Smooth muscle cell (in vitro differentiated cells): Measurements from ENCODE around the gene CKM. TPM values are rescaled to one million over a fixed set of nuclear protein-coding genes. Genes with fewer than 3 reads are reported as not detected.
A peak's percentile ranks its signal among the peaks of the same experiment; 100 is the strongest.
"Not testable (repeated sequence)": the region's sequence is repeated elsewhere in the genome, so short reads cannot be mapped to it uniquely, and the experiment has no call there.

Source experiments
- DNase-seq: peaks from one replicate; lab custom pipeline; 2025; ENCODE audit not compliant: unreplicated experiment; lab: John Stamatoyannopoulos, UW
- H2AFZ ChIP-seq: fragments of 200-600 bp; sonication (generic); 2 replicates; pipeline ENCODE4 v1.6.0; 2016; ENCODE audit warnings: antibody characterized with exemption, low read depth, mild to moderate bottlenecking
- H3F3A ChIP-seq: fragments of 200-600 bp; sonication (generic); 2 replicates; pipeline ENCODE4 v1.6.0; 2017; ENCODE audit warnings: antibody characterized with exemption, low read depth
- H3K27ac ChIP-seq: fragments of 200-600 bp; sonication (generic); 2 replicates; pipeline ENCODE4 v1.5.1; 2016; ENCODE audit warnings: low read depth, mild to moderate bottlenecking
- H3K27me3 ChIP-seq: fragments of 200-600 bp; sonication (generic); 2 replicates; pipeline ENCODE4 v1.6.1; 2016; ENCODE audit warnings: low read depth, mild to moderate bottlenecking
- H3K36me3 ChIP-seq: fragments of 200-600 bp; sonication (generic); 2 replicates; pipeline ENCODE4 v1.5.1; 2016; ENCODE audit warnings: low read depth
- H3K4me1 ChIP-seq: fragments of 200-600 bp; sonication (generic); 2 replicates; pipeline ENCODE4 v1.5.1; 2016; ENCODE audit warnings: low read depth
- H3K4me2 ChIP-seq: fragments of 200-600 bp; sonication (generic); 2 replicates; pipeline ENCODE4 v1.6.0; 2016; ENCODE audit warnings: mild to moderate bottlenecking
- H3K4me3 ChIP-seq: fragments of 200-600 bp; sonication (generic); 2 replicates; pipeline ENCODE4 v1.5.1; 2016; ENCODE audit warnings: mild to moderate bottlenecking
- H3K79me2 ChIP-seq: fragments of 200-600 bp; sonication (generic); 2 replicates; pipeline ENCODE4 v1.6.0; 2016; ENCODE audit warnings: low read depth, mild to moderate bottlenecking
- H3K9ac ChIP-seq: fragments of 200-600 bp; sonication (generic); 2 replicates; pipeline ENCODE4 v1.6.0; 2016; ENCODE audit warnings: low read depth
- H3K9me3 ChIP-seq: fragments of 200-600 bp; sonication (generic); replicated peaks from 2 replicates; pipeline ENCODE4 v1.5.1; 2016; ENCODE audit warnings: low read depth
- H4K20me1 ChIP-seq: fragments of 200-600 bp; sonication (generic); 2 replicates; pipeline ENCODE4 v1.6.0; 2016; ENCODE audit warnings: low read depth
- WGBS: methylation state at CpG from one replicate; pipeline ENCODE4 v1.1.7; 2016; ENCODE audit warnings: low lambda C conversion rate; 5-methylcytosine and 5-hydroxymethylcytosine counted together
- polyA plus RNA-seq: library from polyadenylated mRNA; unstranded; fragments of >200 nt; fragmentation: Nextera tagmentation; extraction: Ambion mirVana; gene quantifications from 2 replicates; pipeline ENCODE4 v1.2.1, GENCODE V29; 2016
- total RNA-seq: library from RNA; depleted of rRNA; stranded (reverse); fragments of >200 nt; gene quantifications from 2 replicates; pipeline ENCODE4 v1.2.3, GENCODE V29; 2014
- TF ChIP-seq, protein P1 (sequence below): fragments of 200-600 bp; sonication (generic); IDR thresholded peaks from 2 replicates; pipeline ENCODE4 v1.5.1; 2017; ENCODE audit warnings: borderline replicate concordance, mild to moderate bottlenecking, antibody characterized with exemption; ENCODE audit not compliant: insufficient read depth, poor library complexity, severe bottlenecking

CKM gene
- total and polyA plus RNA-seq, 2 experiments from 2014 or later, result not detected

- H3K4me2 ChIP-seq, result peak within 1 kb of the TSS; percentile 84
- H3K9ac ChIP-seq, result no peak within 1 kb of the TSS
- H3K36me3 ChIP-seq, result no peaks in the 10 kb centered on the region
- H2AFZ ChIP-seq, result no peak within 1 kb of the TSS
- peaks cover 14% of the 10 kb centered on the region for H3K27me3 ChIP-seq
- no peaks in the 10 kb centered on the region for H3K79me2 ChIP-seq
- H3K4me1 ChIP-seq, result no peaks in the 10 kb centered on the region
- H3K27ac ChIP-seq, result no peak within 1 kb of the TSS
- no peaks in the 10 kb centered on the region for H3F3A ChIP-seq
- TF ChIP-seq, protein P1, sequence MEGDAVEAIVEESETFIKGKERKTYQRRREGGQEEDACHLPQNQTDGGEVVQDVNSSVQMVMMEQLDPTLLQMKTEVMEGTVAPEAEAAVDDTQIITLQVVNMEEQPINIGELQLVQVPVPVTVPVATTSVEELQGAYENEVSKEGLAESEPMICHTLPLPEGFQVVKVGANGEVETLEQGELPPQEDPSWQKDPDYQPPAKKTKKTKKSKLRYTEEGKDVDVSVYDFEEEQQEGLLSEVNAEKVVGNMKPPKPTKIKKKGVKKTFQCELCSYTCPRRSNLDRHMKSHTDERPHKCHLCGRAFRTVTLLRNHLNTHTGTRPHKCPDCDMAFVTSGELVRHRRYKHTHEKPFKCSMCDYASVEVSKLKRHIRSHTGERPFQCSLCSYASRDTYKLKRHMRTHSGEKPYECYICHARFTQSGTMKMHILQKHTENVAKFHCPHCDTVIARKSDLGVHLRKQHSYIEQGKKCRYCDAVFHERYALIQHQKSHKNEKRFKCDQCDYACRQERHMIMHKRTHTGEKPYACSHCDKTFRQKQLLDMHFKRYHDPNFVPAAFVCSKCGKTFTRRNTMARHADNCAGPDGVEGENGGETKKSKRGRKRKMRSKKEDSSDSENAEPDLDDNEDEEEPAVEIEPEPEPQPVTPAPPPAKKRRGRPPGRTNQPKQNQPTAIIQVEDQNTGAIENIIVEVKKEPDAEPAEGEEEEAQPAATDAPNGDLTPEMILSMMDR, result no peak
- no peak for DNase-seq
- H3K4me3 ChIP-seq, result peak within 1 kb of the TSS; percentile 51
- H4K20me1 ChIP-seq, result no peaks in the 10 kb centered on the region
- no peaks in the 10 kb centered on the region for H3K9me3 ChIP-seq
- 23% methylated on average over 30 of the region's 50 CpGs for WGBS
Measured at GRCh38 chr19:45340232-45340898, 17.7 kb upstream of the CKM start, which contains the start of gene KLC3. Gene KLC3 (plus strand): TSS chr19:45340750. CDS start chr19:45345542, 4,792 bp downstream.

DNA sequence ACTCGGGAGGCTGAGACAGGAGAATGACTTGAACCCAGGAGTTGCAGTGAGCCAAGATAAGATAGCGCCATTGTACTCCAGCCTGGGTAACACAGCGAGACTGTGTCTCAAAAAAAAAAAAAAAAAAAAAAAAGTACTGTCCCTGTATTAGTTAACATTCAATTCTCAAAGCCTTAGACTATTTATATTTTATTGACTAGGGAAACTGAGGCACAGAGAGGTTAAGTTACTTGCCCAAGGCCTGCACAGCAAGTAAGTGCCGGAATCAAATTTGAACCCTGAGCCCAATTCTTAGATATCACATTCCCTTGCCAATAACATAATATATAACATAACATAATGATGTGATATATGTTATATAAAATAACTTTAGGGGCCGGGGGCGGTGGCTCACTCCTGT lies 17.0 kb upstream of the CKM start:
- Histone ChIP-seq H3K9ac (no peak overlapping the region), H3K27ac (no peak overlapping the region), H3F3A (no peaks in the 10 kb centered on the region), H3K4me3 (no peak overlapping the region), H3K4me2 (no peak overlapping the region), H3K79me2 (no peaks in the 10 kb centered on the region), H3K27me3 (peaks cover 14% of the 10 kb centered on the region), H3K9me3 (no peaks in the 10 kb centered on the region), H4K20me1 (no peaks in the 10 kb centered on the region), H2AFZ (no peak overlapping the region), H3K4me1 (no peaks in the 10 kb centered on the region), H3K36me3 (no peaks in the 10 kb centered on the region)
- no peak for DNase-seq
- TF ChIP-seq, protein P1, result no peak
- 87% methylated on average over 5 of the region's 6 CpGs for WGBS

- Histone ChIP-seq H3K9ac (no peak overlapping the region), H3K27me3 (peaks cover 14% of the 10 kb centered on the region), H3K4me2 (no peak overlapping the region), H3K9me3 (no peaks in the 10 kb centered on the region), H2AFZ (no peak overlapping the region), H3K4me1 (no peaks in the 10 kb centered on the region), H4K20me1 (no peaks in the 10 kb centered on the region), H3K4me3 (no peak overlapping the region), H3F3A (no peaks in the 10 kb centered on the region), H3K36me3 (no peaks in the 10 kb centered on the region), H3K27ac (no peak overlapping the region), H3K79me2 (no peaks in the 10 kb centered on the region)
- TF ChIP-seq, protein P1, result no peak
- DNase-seq, result no peak
- 80% methylated on average over 11 of the region's 11 CpGs for WGBS
Measured at GRCh38 chr19:45336696-45337251, 14.1 kb upstream of the CKM start.

- WGBS, result 96% methylated on average over 4 of the region's 4 CpGs
- H3K4me3 ChIP-seq, H2AFZ ChIP-seq, H3K36me3 ChIP-seq, H3K27ac ChIP-seq, H3K4me2 ChIP-seq, H4K20me1 ChIP-seq, H3K27me3 ChIP-seq, H3K79me2 ChIP-seq, H3K4me1 ChIP-seq, H3K9me3 ChIP-seq, H3F3A ChIP-seq, DNase-seq, H3K9ac ChIP-seq: not testable (repeated sequence)
Measured at GRCh38 chr19:45334881-45335280, 12.2 kb upstream of the CKM start.
